B cell (primary cell): Measurements from ENCODE around the gene NFKBIB. TPM values are rescaled to one million over a fixed set of nuclear protein-coding genes. Genes with fewer than 3 reads are reported as not detected.

Source experiments
- ATAC-seq: fragments of 200-7000 bp; cut with Tn5 transposase; one replicate; pipeline ENCODE4 v1.10.0; 2021; ENCODE audit warnings: low read depth, mild to moderate bottlenecking, moderate number of reproducible peaks, moderate library complexity
- CTCF ChIA-PET: fragments of 350-600 bp; sonication (Branson Sonifier 250); formaldehyde crosslinking; loops from one replicate; lab custom pipeline; 2021; ENCODE audit warnings: antibody characterized with exemption, inconsistent platforms; lab: Charles Lee
- POLR2A ChIA-PET: fragments of 350-600 bp; sonication (Branson Sonifier 250); formaldehyde crosslinking; loops from one replicate; lab custom pipeline; 2021; ENCODE audit warnings: antibody characterized with exemption; lab: Charles Lee
- DNase-seq: peaks from one replicate; pipeline ENCODE4 v3.0.0; 2013
- H2AFZ ChIP-seq: 2 replicates; pipeline ENCODE4 v1.6.1; 2012; ENCODE audit warnings: mild to moderate bottlenecking, low read depth, low read length; ENCODE audit not compliant: insufficient read depth, poor library complexity, severe bottlenecking
- H3K27ac ChIP-seq, 2 donors: 1 replicate in 1 of 2; 2 replicates in 1 of 2; pipeline ENCODE4 v1.5.1; 2012 to 2013; ENCODE audit warnings: low read length in 2 of 2, mild to moderate bottlenecking in 2 of 2, moderate library complexity in 1 of 2
- H3K27me3 ChIP-seq, 4 experiments: fragments of 200-600 bp in 1 of 4; sonication (generic) in 1 of 4; replicated peaks in 1 of 4; 1 replicate in 2 of 4; 2 replicates in 2 of 4; pipeline versions ENCODE4 v1.6.1 to v1.7.0; 2013 to 2016; ENCODE audit warnings: low read length in 3 of 4, mild to moderate bottlenecking in 2 of 4, mixed read lengths in 1 of 4, moderate library complexity in 1 of 4; ENCODE audit not compliant: insufficient read depth in 4 of 4, control insufficient read depth in 3 of 4; ENCODE audit errors: control extremely low read depth in 1 of 4
- H3K36me3 ChIP-seq, 2 experiments: replicated peaks in 1 of 2; 1 replicate in 1 of 2; 2 replicates in 1 of 2; pipeline versions ENCODE4 v1.6.1 to v1.7.1; 2013; ENCODE audit warnings: low read length in 1 of 2; ENCODE audit not compliant: insufficient read depth in 2 of 2, control insufficient read depth in 1 of 2; ENCODE audit errors: control extremely low read depth in 1 of 2, extremely low read depth in 1 of 2
- H3K4me1 ChIP-seq, 2 donors: fragments of 200-600 bp in 1 of 2; sonication (generic) in 1 of 2; 1 replicate in 1 of 2; 2 replicates in 1 of 2; pipeline versions ENCODE4 v1.5.1 to v1.6.1; 2013 to 2017; ENCODE audit warnings: low read length in 2 of 2; ENCODE audit not compliant: control insufficient read depth in 2 of 2, insufficient read depth in 2 of 2
- H3K4me2 ChIP-seq: replicated peaks from 2 replicates; pipeline ENCODE3; 2012; ENCODE audit warnings: mild to moderate bottlenecking, low read depth, low read length; ENCODE audit not compliant: poor library complexity, severe bottlenecking
- H3K4me3 ChIP-seq, 5 experiments: fragments of 200-600 bp in 1 of 5; sonication (generic) in 1 of 5; 1 replicate in 3 of 5; 2 replicates in 2 of 5; pipeline versions ENCODE4 v1.5.1 to v1.7.0; 2011 to 2016; ENCODE audit warnings: low read length in 4 of 5, mild to moderate bottlenecking in 4 of 5, low read depth in 2 of 5, control low read depth in 1 of 5, moderate library complexity in 1 of 5; ENCODE audit not compliant: insufficient read depth in 1 of 5; ENCODE audit errors: control extremely low read depth in 1 of 5, extremely low read depth in 1 of 5
- H3K79me2 ChIP-seq: fragments of 200-600 bp; sonication (generic); one replicate; pipeline ENCODE4 v1.6.0; 2016; ENCODE audit warnings: low read length; ENCODE audit not compliant: control insufficient read depth, insufficient read depth
- H3K9ac ChIP-seq: fragments of 200-600 bp; sonication (generic); 2 replicates; pipeline ENCODE4 v1.6.1; 2017; ENCODE audit warnings: mild to moderate bottlenecking, low read length, moderate library complexity
- H3K9me3 ChIP-seq, 3 donors: one replicate each; pipeline versions ENCODE4 v1.6.1 to v1.7.1; 2013; ENCODE audit warnings: low read length in 2 of 3; ENCODE audit not compliant: control insufficient read depth in 2 of 3, insufficient read depth in 1 of 3; ENCODE audit errors: control extremely low read depth in 1 of 3
- H4K20me1 ChIP-seq: 2 replicates; pipeline ENCODE4 v1.6.0; 2012; ENCODE audit warnings: mild to moderate bottlenecking, low read length; ENCODE audit not compliant: insufficient read depth, control insufficient read depth, poor library complexity, severe bottlenecking
- H3K27ac Mint-ChIP-seq: one replicate; pipeline ENCODE4 v1.8.0; 2021; ENCODE audit warnings: mixed read lengths
- H3K27me3 Mint-ChIP-seq: one replicate; pipeline ENCODE4 v1.8.0; 2021; ENCODE audit warnings: mixed read lengths
- H3K4me1 Mint-ChIP-seq: one replicate; pipeline ENCODE4 v1.8.0; 2021; ENCODE audit warnings: mixed read lengths
- H3K4me3 Mint-ChIP-seq: one replicate; pipeline ENCODE4 v1.8.0; 2021; ENCODE audit warnings: mixed read lengths
- H3K9me3 Mint-ChIP-seq: one replicate; pipeline ENCODE4 v1.8.0; 2022; ENCODE audit warnings: mixed read lengths; ENCODE audit not compliant: insufficient read depth
- CTCF ChIP-seq: fragments of 200-600 bp; IDR thresholded peaks from one replicate; pipeline ENCODE4 v1.8.0; 2022; ENCODE audit warnings: antibody characterized with exemption, mild to moderate bottlenecking
- EZH2 ChIP-seq: IDR thresholded peaks from 2 replicates; pipeline ENCODE4 v1.6.1; 2012; ENCODE audit warnings: borderline replicate concordance, low read depth, mild to moderate bottlenecking, moderate library complexity, low read length; ENCODE audit not compliant: insufficient read depth, poor library complexity, severe bottlenecking
- WGBS: methylation state at CpG from one replicate; pipeline ENCODE4 v1.1.5; 2013; ENCODE audit warnings: missing lambda C conversion rate; ENCODE audit not compliant: insufficient coverage; 5-methylcytosine and 5-hydroxymethylcytosine counted together
- intact Hi-C: fragments of 100-400 bp; cut with micrococcal nuclease; formaldehyde crosslinking; loops from one replicate; pipeline ENCODE4 v1.10.0; 2022
- polyA plus RNA-seq: library from polyadenylated mRNA; depleted of rRNA; stranded (reverse); fragments of >200 nt; gene quantifications from 2 replicates; pipeline ENCODE4 v1.2.3, GENCODE V29; 2012
- total RNA-seq, 2 donors: library from RNA; stranded (reverse); fragments of 120-200 nt in 1 of 2; gene quantifications; 1 replicate in 1 of 2; 2 replicates in 1 of 2; pipeline versions ENCODE4 v1.2.3 to v1.2.4, GENCODE V29; 2013 to 2022

Gene NFKBIB
- total and polyA plus RNA-seq, 2 donors (not counting 1 experiment from before 2014, with no cell fraction given) = 30.3 to 54.4 TPM

GRCh38 chr19:38862321-38863059, 37.3 kb upstream of the NFKBIB start:
- H3K4me3 Mint-ChIP-seq = peak overlapping the region; percentile 24

More at GRCh38 chr19:38862321-38863059, 37.3 kb upstream of the NFKBIB start:
- ChIA-PET POLR2A (interaction anchor here (0.6 to 10.3 kb wide), 2 partner anchors 11 to 282 kb away, joined by 4 to 237 read pairs; partner anchors contain the start of gene HNRNPL), CTCF (interaction anchor here (1.3 to 6.8 kb wide), 4 partner anchors 10 to 25 kb away, joined by 4 to 62 read pairs (median 12); partner anchors contain the start of gene RINL)
- Histone ChIP-seq H3K9me3 (peaks cover 0 to 6% (median 0%) of the 10 kb centered on the region in 3 donors), H3K27ac (peak overlapping the region; percentile 24 to 55), H3K4me3 (no peak overlapping the region), H2AFZ (no peak overlapping the region), H4K20me1 (no peaks in the 10 kb centered on the region), H3K27me3 (no peaks in the 10 kb centered on the region), H3K9ac (no peak overlapping the region), H3K4me2 (peak overlapping the region; percentile 36), H3K36me3 (no peaks in the 10 kb centered on the region), H3K4me1 (peaks cover 66 to 93% of the 10 kb centered on the region in 2 donors), H3K79me2 (peaks cover 4% of the 10 kb centered on the region)
- ATAC-seq = no peak
- no peak for TF ChIP-seq CTCF
- TF ChIP-seq EZH2 = no peak
- intact Hi-C loops = loop anchor here (10.0 kb wide), 1 partner anchor 542 kb away; the partner anchor contains the start of gene ZFP36
- Mint-ChIP-seq H3K9me3 (no peaks in the 10 kb centered on the region), H3K27me3 (no peaks in the 10 kb centered on the region), H3K4me1 (peaks cover 65% of the 10 kb centered on the region), H3K27ac (peak overlapping the region; percentile 82)
- DNase-seq = no peak
- whole genome bisulfite sequencing = 59% methylated on average over 4 of the region's 10 CpGs
